ENCODE results near the gene LRRC4.

The LRRC4 gene

GRCh38 chr7:128003787-128004186 lies 27.4 kb downstream of the LRRC4 start:
- no peak for DNase-seq

- no peak for DNase-seq
Observed at GRCh38 chr7:128003167-128003566, 28.1 kb downstream of the LRRC4 start.

GRCh38 chr7:128000854-128001265 lies 30.4 kb downstream of the LRRC4 start:
- DNase-seq = no peak

- no peak for DNase-seq
Observed at GRCh38 chr7:128000048-128000447, 31.2 kb downstream of the LRRC4 start.

GRCh38 chr7:127998671-127999070 lies 32.6 kb downstream of the LRRC4 start:
- DNase-seq = no peak

- no peak for DNase-seq
Observed at GRCh38 chr7:127997226-127997922, 33.9 kb downstream of the LRRC4 start.

GRCh38 chr7:127996253-127997071 lies 34.8 kb downstream of the LRRC4 start:
- DNase-seq = no peak

- no peak for DNase-seq
Observed at GRCh38 chr7:127995881-127996215, 35.4 kb downstream of the LRRC4 start.

GRCh38 chr7:127995156-127995880 lies 35.9 kb downstream of the LRRC4 start:
- no peak for DNase-seq

- no peak for DNase-seq
Observed at GRCh38 chr7:127993987-127994386, 37.2 kb downstream of the LRRC4 start.

- no peak for DNase-seq
Observed at GRCh38 chr7:127993317-127993716, 37.9 kb downstream of the LRRC4 start.

GRCh38 chr7:127988751-127989150 lies 42.5 kb downstream of the LRRC4 start:
- DNase-seq = no peak

- no peak for DNase-seq
Observed at GRCh38 chr7:127986581-127987521, 44.4 kb downstream of the LRRC4 start.

GRCh38 chr7:127983804-127984332 lies 47.4 kb downstream of the LRRC4 start:
- no peak for DNase-seq

GRCh38 chr7:127981965-127982364 lies 49.3 kb downstream of the LRRC4 start:
- DNase-seq = no peak

GRCh38 chr7:127980901-127981300 lies 50.3 kb downstream of the LRRC4 start:
- DNase-seq = no peak

GRCh38 chr7:127979728-127980126 lies 51.5 kb downstream of the LRRC4 start:
- no peak for DNase-seq

- DNase-seq = no peak
Observed at GRCh38 chr7:127979113-127979727, 52.0 kb downstream of the LRRC4 start.

GRCh38 chr7:127978421-127978820 lies 52.8 kb downstream of the LRRC4 start:
- DNase-seq = no peak
